H1 (cell line): ENCODE results near the gene TFAP2A. TPM values are rescaled to one million over a fixed set of nuclear protein-coding genes. Genes with fewer than 3 reads are reported as not detected.

ENCODE experiments used
- RAD21 ChIP-seq, 2 experiments: IDR thresholded peaks in 1 of 2; conservative IDR thresholded peaks in 1 of 2; 2 replicates each; pipeline ENCODE4 v1.6.1; 2011; ENCODE audit warnings: low read depth in 2 of 2, low read length in 2 of 2, improper control_type of control experiment in 1 of 2, inconsistent platforms in 1 of 2, mild to moderate bottlenecking in 1 of 2, moderate library complexity in 1 of 2
- SP1 ChIP-seq: IDR thresholded peaks from 2 replicates; pipeline ENCODE4 v1.6.1; 2011; ENCODE audit warnings: low read depth, low read length
- SUZ12 ChIP-seq: fragments of 200-600 bp; sonication (generic); IDR thresholded peaks from 2 replicates; pipeline ENCODE4 v1.6.1; 2012; ENCODE audit warnings: mild to moderate bottlenecking, inconsistent platforms, low read length, moderate library complexity, mixed read lengths
- YY1 ChIP-seq: IDR thresholded peaks from 2 replicates; pipeline ENCODE4 v1.6.1; 2011; ENCODE audit warnings: low read depth, mild to moderate bottlenecking, low read length
- polyA plus RNA-seq, 7 experiments: library from polyadenylated mRNA; depleted of rRNA in 3 of 7; stranded (reverse) in 5 of 7; unstranded in 2 of 7; fragments of >200 nt in 5 of 7; fragments of 200-250 nt in 2 of 7; gene quantifications; 1 replicate in 5 of 7; 2 replicates in 1 of 7; 4 replicates in 1 of 7; pipeline versions ENCODE4 v1.2.1 to v1.2.3, GENCODE V29; 2011 to 2013; ENCODE audit warnings: missing spikeins in 2 of 7, mixed read lengths in 2 of 7
- total RNA-seq: library from RNA; stranded (reverse); fragmentation: NEBNext Ultra II Directional; extraction: Animal tissue kit (Norgen Biotek cat#: 25700); gene quantifications from 2 replicates; pipeline ENCODE4 v1.2.1, GENCODE V29; 2021

Gene TFAP2A
- total and polyA plus RNA-seq, 2 of the 8 experiments (the other 6 are each of a cell fraction or from before 2014, with no cell fraction given), result 0.23 TPM; not detected in 1

- TF ChIP-seq YY1, result no peak
- TF ChIP-seq RAD21 (IDR thresholded peaks at IDR 0.05 in 1 of 2, conservative IDR thresholded peaks at IDR 0.05 in 1 of 2; ENCODE audit: low read depth in 2 of 2, low read length in 2 of 2), result no peak
- no peak for TF ChIP-seq SUZ12
- no peak for TF ChIP-seq SP1
- TF ChIP-seq, all 59 proteins: peak for 0
Observed at GRCh38 chr6:10362300-10362699, 52.6 kb downstream of the TFAP2A start (continued).
